HG03135 (cell line): ENCODE measurements around the gene MAP2K7.
"Not testable (repeated sequence)": the region's sequence is repeated elsewhere in the genome, so short reads cannot be mapped to it uniquely, and the experiment has no call there.

Experiments used
- ATAC-seq: cut with Tn5 transposase; IDR thresholded peaks from one replicate; pipeline ENCODE4 v1.9.1; 2021; ENCODE audit warnings: mild to moderate bottlenecking, moderate library complexity; ENCODE audit not compliant: unreplicated experiment

MAP2K7 gene

DNA sequence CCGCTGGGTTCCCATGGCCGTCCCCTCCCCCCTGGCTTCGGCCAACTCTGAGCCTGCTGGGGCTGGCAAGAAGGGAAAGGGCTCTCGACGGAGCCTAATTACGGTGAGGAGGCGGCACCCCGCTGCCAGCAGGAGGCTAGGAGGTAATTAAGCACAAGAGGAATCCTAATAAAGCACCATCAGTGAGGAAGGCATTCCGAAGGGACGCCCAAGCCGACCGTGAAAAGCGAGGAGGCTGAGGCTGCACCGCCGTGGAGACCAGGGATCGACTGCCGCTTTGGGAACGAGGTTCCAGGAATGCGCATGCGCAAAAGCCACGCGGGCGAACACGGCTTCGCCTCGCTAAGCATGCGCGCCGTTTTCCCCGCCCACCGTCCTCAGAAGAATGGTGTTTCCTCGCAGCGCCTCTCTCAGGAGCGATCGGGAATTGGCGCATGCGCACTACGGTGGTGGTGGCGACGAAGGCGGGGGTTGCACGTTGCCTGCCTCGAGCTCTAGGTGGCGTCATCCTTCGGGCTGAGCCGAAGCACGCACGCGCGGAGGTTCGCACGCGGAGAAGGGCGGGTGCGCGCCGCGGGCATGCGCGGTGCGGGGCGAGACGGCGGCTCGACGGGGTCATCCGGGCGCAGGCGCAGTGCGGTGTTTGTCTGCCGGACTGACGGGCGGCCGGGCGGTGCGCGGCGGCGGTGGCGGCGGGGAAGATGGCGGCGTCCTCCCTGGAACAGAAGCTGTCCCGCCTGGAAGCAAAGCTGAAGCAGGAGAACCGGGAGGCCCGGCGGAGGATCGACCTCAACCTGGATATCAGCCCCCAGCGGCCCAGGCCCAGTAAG lies at the start of gene MAP2K7:
Gene MAP2K7, plus strand, starts transcription at position 634 of the 830 bp plus-strand sequence. Its CDS starts 68 bp downstream, at position 702.
- peak; percentile 79 for ATAC-seq

DNA sequence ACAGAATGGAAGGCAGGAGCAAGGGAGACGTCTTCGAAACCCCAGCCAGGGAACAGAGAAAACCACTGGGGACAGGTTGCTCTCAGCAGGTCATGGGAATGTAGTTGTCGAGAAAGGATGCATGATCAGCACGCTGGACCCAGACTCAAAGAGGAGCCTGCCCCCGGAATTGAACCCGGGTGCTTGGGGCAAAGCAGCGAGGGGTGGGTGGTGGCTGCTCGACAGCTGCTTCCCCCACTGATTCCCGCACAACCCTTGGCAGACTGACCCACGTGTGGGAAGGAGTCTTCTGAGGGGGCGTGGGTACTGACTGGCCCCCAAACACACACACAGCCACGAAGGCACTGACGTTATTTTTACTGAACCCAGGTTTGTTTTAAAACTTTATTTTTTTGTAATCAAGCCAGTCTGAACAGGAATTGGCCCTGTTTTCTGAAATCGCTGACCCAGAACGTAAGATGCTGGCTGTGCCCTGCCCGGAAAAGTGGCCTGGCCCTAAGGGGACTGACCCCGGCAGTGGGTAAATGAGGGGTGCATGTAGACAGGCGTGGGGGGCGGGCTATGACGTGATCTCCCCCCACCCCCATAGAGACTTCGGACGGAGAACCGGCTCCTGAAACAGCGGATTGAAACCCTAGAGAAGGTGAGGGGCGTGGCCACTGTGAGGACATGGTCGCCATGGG lies 48.1 kb upstream of the MAP2K7 start:
- no peak for ATAC-seq

DNA sequence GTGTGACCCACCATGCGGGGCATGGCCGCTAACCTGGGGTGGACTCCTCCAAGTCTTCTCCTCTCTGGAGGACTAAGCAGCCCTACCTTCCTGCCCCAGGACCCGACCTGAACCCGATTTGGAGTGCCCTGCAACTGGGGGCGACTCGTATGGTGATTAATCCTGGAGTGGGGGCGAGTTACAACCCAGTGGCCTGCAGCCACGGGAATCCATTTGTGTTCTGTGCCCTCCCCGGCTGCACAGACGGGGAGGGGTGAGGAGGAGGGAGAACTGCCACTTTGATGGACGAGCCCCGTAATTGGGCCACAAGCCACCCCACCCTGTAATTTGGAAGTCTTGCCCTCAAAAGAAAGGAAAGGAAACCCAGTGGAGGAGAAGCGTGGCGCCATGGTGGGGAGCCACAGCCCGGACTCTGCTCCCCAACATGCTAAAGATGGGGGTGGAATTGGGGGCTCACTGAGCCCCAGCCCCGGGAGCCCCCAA lies 47.5 kb upstream of the MAP2K7 start:
- no peak for ATAC-seq

DNA sequence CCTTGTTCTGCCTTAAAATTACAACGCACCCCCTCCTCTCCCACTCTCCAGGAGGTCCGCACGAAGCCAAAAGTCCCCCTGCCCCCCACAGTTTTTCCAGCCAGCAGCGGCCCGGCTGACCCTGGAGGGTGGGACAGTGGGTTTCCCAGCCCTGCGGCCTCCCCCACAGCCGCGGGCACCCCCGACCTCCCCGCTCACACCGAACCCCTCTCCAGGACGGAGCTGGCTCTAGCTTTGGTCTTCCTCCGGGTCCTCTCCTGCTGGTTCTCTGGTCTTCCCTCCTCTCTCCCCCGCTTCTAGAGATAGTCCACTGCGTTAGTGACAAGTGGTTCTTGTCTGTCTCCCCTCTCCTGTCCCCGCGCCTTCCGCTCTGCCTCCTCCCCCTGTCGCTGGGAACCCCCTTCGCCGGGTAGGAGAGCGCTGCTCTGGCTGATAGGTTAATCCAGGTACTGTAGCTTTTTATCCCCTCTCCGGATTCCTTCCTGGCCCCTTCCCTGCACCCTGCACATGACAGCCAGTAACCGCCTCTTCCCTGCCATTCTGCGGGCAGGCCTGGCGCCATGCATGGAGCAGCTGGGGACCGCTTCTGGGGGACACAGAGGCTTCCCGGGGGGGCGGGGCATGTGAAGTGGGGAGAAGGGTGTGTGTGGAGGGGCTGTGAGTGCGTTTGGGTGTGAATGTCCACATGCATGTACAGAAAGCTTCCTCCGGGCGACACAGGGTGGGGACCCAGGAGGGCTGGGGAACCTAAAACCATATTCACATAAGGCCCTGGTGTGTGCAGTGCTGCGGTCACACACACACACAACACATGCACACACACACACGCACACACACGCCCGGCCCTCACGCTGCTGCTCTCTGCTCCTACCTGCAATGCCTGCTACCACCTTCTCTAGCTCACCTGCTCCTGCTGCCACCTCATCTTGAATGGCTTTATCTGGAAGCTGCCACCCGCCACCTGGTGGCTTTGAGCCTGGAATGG lies 46.7 kb upstream of the MAP2K7 start:
- no peak for ATAC-seq

DNA sequence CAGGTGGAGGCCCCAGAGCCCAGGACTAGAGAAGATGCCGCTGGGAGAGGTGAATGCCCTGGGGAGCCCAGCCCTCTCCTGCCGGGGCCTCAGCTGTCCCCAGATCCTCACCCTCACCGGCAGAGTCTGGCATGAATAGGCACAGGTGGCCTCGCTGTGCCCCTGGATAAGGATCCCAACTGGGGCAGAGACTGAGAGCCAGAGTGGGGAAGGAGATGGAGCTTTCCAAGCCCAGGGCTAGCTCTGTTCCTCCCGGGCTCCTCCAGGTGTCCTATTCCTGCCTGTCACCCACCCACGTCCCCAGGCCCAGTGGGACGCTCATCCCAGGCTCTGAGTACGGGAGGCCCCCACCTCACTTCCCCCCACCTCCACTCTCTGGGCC lies 46.0 kb upstream of the MAP2K7 start:
- no peak for ATAC-seq

DNA sequence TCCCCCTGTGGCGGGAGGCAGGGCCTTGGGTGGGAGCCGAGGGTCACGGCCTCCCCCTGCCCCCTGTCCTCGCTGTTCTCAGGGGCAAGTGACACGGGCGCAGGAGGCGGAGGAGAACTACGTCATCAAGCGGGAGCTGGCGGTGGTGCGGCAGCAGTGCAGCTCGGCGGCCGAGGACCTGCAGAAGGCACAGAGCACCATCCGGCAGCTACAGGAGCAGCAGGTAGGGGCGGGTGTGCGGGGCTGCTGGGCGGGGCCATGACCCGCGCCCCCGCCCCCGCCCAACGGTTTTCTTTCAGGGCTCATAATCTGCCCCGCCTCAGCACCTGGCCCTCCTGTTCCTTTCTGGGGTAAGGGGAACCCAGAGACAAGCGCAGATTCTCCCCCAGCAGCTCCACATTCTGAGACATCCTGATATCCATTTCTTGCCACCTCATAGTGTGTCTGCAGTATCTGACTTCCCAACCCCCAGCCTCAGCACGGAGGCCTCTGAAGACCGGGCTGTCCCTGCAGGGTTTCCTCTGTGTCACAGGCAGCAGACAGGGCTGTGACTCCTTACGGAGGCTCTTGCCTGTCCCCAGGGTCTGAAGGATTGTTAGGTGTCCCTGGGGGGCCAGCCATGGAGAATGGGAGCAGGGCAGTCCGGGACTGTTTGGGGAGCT lies 45.4 kb upstream of the MAP2K7 start:
- ATAC-seq, result no peak

DNA sequence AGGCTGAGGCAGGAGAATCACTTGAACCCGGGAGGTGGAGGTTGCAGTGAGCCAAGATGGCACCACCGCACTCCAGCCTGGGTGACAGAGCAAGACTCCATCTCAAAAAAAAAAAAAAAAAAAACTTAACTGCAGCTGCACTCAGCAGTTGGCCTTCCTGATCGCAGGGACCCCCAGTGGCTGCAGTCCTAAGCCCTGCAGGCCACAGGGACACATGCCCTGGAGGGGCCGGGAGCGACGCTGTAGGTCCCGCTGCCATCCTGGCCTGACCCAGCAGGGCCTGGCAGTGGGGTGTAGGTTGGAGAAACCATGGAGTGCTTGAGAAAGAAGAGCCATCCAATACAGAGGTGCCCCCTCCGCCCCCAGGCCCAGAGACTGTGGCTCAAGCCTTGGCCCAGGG lies 44.6 kb upstream of the MAP2K7 start:
- ATAC-seq, result not testable (repeated sequence)

DNA sequence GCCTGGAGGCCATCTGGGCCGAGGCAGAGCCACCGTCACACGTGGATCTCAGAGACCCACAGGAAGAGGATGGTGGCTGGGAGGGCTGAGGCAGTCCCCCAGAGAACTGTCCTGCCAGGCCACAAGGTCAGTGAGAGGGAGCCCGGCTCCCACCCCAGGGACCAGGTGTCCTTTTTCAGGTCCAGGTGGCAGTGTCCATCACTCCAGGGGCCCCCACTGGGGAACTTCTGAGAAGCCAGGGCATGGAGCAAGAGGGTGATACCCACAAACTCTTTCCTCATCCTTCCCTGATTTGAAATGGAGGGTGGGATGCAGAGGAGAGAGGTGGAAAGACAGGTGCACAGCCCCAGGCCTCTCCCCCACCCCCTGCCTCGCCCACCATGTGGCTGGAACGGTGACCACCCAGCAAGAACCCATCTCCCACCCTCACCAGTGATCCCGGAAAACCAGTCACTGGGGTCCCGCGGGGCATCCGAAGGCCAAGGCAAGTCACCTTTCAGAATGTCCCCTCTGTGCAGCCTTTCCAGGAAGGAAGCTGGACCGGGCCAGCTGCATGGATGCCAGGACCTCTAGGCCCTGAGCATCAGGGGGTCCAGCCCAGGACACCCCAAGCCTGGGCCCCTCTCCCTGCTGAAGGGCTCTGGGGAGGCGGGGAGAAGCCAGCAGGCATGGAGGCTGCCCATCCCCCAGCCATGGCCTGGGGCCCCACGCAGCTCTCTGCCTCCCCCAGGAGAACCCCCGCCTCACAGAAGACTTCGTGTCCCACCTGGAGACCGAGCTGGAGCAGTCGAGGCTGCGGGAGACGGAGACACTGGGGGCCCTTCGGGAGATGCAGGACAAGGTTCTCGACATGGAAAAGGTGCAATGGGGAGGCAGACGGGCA lies 43.6 kb upstream of the MAP2K7 start:
- no peak for ATAC-seq

DNA sequence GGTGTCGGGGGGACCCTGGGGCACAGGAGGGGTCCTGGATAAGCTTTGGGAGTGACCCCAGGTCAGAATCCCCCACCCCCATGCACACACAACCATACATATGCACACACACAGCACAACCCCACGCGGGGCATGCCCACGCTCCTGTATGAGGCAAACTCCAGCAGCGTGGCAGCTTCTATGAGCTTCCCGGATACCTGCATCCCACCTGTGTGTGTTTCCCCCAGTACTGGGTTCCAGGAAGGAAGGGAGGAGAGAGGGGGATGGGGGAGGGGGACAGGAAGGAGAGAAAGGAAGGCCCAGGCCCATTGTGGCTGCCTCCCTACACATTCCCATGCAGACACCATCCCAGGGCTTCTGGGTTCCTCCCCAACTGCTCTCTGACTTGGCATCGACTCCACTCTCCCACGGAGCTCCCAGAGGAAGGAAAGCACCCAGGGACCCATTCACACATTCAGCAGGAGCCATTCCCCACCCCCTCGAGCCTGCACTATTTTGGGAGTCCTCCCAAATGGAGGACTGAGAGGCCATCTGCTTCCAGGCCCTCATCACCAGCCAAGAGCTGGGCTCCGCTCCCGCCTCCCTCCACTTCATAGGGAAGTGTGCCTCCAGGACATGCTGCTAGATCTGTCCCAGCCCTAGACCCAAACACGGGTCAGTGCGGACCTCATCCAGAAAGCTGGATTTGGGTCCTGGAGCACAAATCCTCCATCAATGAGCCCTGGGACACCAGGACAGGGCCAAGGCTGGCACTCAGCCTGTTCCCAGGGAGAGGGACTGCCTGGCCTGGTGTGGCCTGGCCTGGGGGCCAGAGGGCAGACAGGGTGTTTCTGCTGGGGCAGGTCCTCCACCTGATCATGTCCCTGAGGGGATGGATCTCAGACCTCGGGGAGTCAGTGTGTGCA lies 42.7 kb upstream of the MAP2K7 start:
- no peak for ATAC-seq

DNA sequence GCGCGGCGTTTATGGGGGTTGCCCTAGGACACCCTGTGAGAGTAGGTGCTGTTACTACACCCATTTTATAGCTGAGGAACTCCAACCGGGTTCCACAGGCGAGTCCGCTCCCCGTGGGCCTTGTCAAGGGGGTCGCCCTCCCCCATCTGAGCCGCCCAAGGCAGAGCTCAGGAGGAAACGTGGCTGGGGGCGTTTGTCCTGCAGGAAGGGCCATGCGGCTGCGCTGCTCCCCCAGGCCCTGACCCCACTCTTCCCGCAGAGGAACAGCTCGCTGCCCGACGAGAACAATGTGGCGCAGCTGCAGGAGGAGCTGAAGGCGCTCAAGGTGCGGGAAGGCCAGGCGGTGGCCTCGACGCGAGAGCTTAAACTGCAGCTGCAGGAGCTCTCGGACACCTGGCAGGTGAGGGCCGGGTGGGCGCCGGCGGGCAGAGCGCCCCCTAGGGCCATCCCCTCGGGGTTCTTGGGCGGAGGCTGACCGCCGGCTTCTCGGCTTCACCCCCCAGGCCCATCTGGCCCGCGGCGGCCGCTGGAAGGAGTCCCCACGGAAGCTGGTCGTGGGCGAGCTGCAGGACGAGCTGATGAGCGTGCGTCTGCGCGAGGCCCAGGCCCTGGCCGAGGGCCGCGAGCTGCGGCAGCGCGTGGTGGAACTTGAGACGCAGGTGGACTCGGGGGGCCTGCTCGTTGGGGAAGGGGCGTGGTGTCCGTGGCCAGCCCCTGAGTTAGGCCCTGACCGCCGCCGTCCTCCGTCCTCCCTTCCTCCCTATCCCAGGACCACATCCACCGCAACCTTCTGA lies 41.9 kb upstream of the MAP2K7 start:
- ATAC-seq, result no peak

DNA sequence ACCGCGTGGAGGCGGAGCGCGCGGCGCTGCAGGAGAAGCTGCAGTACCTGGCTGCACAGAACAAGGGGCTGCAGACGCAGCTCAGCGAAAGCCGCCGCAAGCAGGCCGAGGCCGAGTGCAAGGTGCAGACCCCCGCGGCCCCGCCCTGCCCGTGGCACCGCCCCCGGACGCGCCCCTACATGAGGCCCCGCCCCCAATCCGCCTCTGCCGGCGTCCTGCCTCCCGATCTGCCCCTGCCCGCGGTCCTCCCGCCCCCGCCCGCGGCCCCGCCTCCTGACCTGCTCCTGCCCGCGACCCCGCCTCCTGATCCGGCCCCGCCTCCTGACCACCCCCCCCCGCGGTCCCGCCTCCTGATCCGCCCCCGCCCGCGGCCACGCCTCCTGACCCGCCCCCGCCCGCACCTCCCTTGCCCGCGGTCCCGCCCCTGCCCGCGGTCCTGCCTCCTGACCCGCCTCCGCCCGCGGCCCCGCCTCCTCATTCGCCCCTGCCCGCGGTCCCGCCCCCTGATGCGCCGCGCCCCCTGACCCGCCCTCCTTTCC lies 41.2 kb upstream of the MAP2K7 start:
- ATAC-seq, result no peak

DNA sequence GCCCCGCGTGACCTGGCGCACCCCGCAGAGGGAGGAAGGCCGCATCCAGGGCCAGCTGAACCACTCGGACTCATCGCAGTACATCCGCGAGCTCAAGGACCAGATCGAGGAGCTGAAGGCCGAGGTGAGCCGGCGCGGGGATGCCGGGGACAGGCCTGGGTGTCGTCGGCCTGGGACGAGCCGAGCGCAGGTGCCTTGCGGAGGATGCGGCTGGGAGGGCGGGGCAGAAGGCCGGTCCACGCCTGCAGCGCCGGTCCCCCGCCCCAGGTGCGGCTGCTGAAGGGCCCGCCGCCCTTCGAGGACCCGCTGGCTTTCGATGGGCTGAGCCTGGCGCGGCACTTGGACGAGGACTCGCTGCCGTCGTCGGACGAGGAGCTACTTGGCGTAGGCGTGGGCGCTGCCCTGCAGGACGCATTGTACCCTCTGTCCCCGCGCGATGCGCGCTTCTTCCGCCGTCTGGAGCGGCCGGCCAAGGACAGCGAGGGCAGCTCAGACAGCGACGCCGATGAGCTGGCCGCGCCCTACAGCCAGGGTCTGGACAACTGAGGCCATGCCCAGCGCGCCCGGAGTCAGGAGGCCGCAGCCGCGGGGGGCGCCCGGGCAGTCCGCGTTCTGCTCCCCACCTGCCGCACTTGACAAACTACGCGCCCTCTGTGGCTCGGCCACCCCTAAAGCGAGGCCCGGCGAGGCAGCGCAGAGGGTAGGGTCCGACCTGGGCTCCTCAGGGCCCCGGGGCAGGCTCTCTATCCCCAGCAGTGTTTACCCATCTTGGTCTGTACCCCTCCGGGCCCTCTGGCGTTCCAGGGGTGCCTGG lies 40.3 kb upstream of the MAP2K7 start:
- no peak for ATAC-seq

DNA sequence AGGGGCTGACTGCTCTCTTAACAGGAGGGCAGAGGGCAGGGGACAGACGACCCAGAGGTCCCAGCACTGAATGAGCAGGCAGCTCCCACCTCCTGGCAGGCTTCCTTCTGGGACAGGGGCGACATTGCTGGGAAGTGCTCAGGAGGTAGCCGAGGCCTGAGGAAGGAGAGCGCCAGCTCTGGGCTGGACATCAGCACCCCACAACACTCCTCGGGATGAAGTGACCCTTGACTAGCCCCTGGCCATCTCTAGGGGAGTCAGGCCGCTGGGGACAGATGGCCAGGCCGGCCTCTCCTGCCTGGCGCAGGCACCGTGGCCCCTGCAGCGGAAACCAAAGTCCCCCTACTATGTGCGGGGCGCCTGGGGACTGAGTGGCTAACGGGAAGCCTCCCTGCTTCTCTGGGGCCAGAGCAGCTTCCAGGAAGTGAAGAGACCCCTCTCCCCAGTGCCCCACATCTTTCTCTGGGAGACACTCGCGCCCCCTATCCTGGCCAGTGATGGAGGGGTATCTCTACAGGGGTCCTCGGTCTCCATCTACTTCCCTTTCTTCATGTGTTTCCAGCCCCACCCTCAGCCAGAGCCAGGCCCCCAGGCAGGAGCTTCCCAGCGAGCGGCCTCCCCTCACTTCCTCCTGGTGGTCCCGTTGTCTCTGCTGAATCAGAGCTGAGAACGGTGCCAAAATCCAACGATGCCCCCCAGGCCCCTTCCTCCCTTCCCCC lies 39.5 kb upstream of the MAP2K7 start:
- no peak for ATAC-seq

DNA sequence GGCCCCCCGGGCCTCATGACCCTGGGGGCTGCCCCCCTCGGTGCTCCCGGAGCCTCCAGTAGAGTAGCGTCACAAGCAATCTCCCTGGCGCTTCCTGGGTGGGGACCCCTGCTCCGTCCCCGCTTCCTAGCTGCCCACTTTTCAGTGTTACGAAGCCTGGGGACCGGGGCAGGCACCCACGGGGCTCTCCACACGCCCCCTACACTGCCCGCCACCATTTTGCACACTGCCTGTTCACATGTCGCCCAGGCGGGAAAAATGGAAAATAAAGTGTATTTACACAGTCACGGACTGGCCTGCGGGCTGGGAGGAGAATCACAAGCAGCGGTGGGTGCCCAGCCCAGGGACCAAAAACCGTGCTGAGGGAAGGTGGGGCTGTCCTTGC lies 39.0 kb upstream of the MAP2K7 start:
- ATAC-seq, result no peak

DNA sequence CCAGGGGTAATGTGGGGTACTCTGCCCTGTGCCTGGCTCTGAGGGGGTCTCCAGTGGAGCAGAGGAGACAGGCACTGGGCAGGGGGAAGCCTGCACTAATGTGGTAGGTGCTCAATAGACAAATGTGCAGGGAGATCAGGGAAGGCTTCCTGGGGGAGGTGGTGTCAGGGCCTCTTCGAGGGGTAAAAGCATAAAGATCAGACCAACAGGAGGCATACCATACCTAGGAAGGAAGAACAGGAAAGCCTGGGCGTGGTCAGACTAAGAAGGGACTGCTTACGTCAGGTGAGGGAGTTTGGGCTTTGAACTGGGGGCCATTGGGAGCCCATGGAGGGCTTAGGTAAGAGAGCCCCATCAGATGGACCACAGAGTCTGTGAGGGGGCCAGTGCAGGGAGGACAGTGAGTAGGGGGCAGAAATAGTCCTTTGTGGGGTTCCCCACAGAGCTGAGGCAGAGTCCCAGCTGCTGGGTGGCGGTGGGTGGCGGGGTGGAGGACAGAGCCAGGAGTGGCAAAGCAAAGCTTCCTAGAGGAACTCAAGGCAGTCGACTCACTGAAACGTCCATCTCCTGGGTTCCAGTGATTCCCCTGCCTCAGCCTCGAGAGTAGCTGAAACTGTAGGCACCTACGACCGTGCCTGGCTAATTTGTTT lies 38.3 kb upstream of the MAP2K7 start:
- no peak for ATAC-seq
